ENCODE data around the gene MCF2L.

The MCF2L gene

DNA sequence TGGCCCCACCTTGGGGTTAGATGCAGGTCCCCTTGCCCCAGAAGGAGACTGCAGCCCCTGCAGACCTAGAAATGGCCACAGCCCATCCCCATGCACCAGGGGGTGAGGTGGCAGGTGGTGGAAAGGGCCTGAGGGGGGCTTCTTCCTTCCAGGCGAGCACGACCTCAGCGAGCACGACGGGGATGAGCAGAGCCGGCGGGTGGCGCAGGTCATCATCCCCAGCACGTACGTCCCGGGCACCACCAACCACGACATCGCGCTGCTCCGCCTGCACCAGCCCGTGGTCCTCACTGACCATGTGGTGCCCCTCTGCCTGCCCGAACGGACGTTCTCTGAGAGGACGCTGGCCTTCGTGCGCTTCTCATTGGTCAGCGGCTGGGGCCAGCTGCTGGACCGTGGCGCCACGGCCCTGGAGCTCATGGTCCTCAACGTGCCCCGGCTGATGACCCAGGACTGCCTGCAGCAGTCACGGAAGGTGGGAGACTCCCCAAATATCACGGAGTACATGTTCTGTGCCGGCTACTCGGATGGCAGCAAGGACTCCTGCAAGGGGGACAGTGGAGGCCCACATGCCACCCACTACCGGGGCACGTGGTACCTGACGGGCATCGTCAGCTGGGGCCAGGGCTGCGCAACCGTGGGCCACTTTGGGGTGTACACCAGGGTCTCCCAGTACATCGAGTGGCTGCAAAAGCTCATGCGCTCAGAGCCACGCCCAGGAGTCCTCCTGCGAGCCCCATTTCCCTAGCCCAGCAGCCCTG lies 149.4 kb downstream of the MCF2L start:
- no peak for ATAC-seq
- TF ChIP-seq ISL1 (CRISPR knock-in tag; IDR thresholded peaks at IDR 0.05), result no peak
- no peak for TF ChIP-seq SNAI2 (CRISPR knock-in tag; IDR thresholded peaks at IDR 0.05)

DNA sequence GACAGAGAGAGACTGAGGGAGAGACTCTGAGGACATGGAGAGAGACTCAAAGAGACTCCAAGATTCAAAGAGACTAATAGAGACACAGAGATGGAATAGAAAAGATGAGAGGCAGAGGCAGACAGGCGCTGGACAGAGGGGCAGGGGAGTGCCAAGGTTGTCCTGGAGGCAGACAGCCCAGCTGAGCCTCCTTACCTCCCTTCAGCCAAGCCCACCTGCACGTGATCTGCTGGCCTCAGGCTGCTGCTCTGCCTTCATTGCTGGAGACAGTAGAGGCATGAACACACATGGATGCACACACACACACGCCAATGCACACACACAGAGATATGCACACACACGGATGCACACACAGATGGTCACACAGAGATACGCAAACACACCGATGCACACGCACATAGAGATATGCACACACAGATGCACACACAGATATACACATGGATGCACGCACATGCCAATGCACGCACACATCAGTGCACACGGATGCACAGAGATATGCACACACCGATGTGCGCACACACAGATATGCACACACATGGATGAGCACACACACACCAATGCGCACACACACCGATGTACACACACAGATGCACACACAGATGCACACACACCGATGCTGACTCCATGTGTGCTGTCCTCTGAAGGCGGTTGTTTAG lies 150.3 kb downstream of the MCF2L start:
- no peak for TF ChIP-seq ZFP30 (CRISPR knock-in tag; IDR thresholded peaks at IDR 0.05)
- TF ChIP-seq BACH2 (CRISPR knock-in tag; IDR thresholded peaks at IDR 0.05; ENCODE audit: borderline replicate concordance), result no peak
- TF ChIP-seq ZFP3 (CRISPR knock-in tag; IDR thresholded peaks at IDR 0.05), result no peak
- TF ChIP-seq GLIS3 (CRISPR knock-in tag; IDR thresholded peaks at IDR 0.05), result no peak
- no peak for TF ChIP-seq ZNF565 (CRISPR knock-in tag; conservative IDR thresholded peaks at IDR 0.05; ENCODE audit: low read depth)
- TF ChIP-seq ESRRG (CRISPR knock-in tag; IDR thresholded peaks at IDR 0.05), result no peak
- TF ChIP-seq, protein P1, sequence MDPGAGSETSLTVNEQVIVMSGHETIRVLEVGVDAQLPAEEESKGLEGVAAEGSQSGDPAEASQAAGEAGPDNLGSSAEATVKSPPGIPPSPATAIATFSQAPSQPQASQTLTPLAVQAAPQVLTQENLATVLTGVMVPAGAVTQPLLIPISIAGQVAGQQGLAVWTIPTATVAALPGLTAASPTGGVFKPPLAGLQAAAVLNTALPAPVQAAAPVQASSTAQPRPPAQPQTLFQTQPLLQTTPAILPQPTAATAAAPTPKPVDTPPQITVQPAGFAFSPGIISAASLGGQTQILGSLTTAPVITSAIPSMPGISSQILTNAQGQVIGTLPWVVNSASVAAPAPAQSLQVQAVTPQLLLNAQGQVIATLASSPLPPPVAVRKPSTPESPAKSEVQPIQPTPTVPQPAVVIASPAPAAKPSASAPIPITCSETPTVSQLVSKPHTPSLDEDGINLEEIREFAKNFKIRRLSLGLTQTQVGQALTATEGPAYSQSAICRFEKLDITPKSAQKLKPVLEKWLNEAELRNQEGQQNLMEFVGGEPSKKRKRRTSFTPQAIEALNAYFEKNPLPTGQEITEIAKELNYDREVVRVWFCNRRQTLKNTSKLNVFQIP (CRISPR knock-in tag; IDR thresholded peaks at IDR 0.05; ENCODE audit: borderline replicate concordance, low read depth), result no peak
- no peak for TF ChIP-seq RARB (CRISPR knock-in tag; IDR thresholded peaks at IDR 0.05)
- no peak for TF ChIP-seq CSDC2 (CRISPR knock-in tag; IDR thresholded peaks at IDR 0.05)
- no peak for TF ChIP-seq OSR1 (CRISPR knock-in tag; IDR thresholded peaks at IDR 0.05)
- TF ChIP-seq, protein P2, sequence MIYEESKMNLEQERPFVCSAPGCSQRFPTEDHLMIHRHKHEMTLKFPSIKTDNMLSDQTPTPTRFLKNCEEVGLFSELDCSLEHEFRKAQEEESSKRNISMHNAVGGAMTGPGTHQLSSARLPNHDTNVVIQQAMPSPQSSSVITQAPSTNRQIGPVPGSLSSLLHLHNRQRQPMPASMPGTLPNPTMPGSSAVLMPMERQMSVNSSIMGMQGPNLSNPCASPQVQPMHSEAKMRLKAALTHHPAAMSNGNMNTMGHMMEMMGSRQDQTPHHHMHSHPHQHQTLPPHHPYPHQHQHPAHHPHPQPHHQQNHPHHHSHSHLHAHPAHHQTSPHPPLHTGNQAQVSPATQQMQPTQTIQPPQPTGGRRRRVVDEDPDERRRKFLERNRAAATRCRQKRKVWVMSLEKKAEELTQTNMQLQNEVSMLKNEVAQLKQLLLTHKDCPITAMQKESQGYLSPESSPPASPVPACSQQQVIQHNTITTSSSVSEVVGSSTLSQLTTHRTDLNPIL (CRISPR knock-in tag; IDR thresholded peaks at IDR 0.05; ENCODE audit: low read depth), result no peak
- TF ChIP-seq TOX (CRISPR knock-in tag; IDR thresholded peaks at IDR 0.05; ENCODE audit: borderline replicate concordance), result no peak
- no peak for TF ChIP-seq ZNF70 (CRISPR knock-in tag; IDR thresholded peaks at IDR 0.05)
- no peak for ATAC-seq

DNA sequence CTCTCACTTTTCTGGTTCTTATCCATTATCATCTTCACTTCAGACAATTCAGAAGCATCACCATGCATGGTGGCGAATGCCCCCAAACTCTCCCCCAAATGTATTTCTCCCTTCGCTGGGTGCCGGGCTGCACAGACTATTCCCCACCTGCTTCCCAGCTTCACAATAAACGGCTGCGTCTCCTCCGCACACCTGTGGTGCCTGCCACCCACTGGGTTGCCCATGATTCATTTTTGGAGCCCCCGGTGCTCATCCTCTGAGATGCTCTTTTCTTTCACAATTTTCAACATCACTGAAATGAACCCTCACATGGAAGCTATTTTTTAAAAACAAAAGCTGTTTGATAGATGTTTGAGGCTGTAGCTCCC lies 150.8 kb downstream of the MCF2L start:
- ATAC-seq, result no peak
- TF ChIP-seq, protein P1 (CRISPR knock-in tag; IDR thresholded peaks at IDR 0.05; ENCODE audit: borderline replicate concordance, low read depth), result no peak
- TF ChIP-seq, protein P3, sequence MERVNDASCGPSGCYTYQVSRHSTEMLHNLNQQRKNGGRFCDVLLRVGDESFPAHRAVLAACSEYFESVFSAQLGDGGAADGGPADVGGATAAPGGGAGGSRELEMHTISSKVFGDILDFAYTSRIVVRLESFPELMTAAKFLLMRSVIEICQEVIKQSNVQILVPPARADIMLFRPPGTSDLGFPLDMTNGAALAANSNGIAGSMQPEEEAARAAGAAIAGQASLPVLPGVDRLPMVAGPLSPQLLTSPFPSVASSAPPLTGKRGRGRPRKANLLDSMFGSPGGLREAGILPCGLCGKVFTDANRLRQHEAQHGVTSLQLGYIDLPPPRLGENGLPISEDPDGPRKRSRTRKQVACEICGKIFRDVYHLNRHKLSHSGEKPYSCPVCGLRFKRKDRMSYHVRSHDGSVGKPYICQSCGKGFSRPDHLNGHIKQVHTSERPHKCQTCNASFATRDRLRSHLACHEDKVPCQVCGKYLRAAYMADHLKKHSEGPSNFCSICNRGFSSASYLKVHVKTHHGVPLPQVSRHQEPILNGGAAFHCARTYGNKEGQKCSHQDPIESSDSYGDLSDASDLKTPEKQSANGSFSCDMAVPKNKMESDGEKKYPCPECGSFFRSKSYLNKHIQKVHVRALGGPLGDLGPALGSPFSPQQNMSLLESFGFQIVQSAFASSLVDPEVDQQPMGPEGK (CRISPR knock-in tag; IDR thresholded peaks at IDR 0.05; ENCODE audit: borderline replicate concordance), result no peak
- TF ChIP-seq ZFP3 (CRISPR knock-in tag; IDR thresholded peaks at IDR 0.05), result no peak
- TF ChIP-seq ZNF565 (CRISPR knock-in tag; conservative IDR thresholded peaks at IDR 0.05; ENCODE audit: low read depth), result no peak
- TF ChIP-seq CSDC2 (CRISPR knock-in tag; IDR thresholded peaks at IDR 0.05), result no peak
- no peak for TF ChIP-seq TCF4 (CRISPR knock-in tag; IDR thresholded peaks at IDR 0.05; ENCODE audit: borderline replicate concordance)
- no peak for TF ChIP-seq OSR1 (CRISPR knock-in tag; IDR thresholded peaks at IDR 0.05)
- TF ChIP-seq, protein P4, sequence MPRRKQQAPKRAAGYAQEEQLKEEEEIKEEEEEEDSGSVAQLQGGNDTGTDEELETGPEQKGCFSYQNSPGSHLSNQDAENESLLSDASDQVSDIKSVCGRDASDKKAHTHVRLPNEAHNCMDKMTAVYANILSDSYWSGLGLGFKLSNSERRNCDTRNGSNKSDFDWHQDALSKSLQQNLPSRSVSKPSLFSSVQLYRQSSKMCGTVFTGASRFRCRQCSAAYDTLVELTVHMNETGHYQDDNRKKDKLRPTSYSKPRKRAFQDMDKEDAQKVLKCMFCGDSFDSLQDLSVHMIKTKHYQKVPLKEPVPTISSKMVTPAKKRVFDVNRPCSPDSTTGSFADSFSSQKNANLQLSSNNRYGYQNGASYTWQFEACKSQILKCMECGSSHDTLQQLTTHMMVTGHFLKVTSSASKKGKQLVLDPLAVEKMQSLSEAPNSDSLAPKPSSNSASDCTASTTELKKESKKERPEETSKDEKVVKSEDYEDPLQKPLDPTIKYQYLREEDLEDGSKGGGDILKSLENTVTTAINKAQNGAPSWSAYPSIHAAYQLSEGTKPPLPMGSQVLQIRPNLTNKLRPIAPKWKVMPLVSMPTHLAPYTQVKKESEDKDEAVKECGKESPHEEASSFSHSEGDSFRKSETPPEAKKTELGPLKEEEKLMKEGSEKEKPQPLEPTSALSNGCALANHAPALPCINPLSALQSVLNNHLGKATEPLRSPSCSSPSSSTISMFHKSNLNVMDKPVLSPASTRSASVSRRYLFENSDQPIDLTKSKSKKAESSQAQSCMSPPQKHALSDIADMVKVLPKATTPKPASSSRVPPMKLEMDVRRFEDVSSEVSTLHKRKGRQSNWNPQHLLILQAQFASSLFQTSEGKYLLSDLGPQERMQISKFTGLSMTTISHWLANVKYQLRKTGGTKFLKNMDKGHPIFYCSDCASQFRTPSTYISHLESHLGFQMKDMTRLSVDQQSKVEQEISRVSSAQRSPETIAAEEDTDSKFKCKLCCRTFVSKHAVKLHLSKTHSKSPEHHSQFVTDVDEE (CRISPR knock-in tag; IDR thresholded peaks at IDR 0.05), result no peak
